ENCODE measurements around the gene BMAL2. TPM values are rescaled to one million over a fixed set of nuclear protein-coding genes. Genes with fewer than 3 reads are reported as not detected.

BMAL2 gene
- 9.3 and 26.9 TPM in 2 replicates for total RNA-seq

GRCh38 chr12:27332714-27333402, at the start of gene BMAL2:
Gene BMAL2, plus strand, starts transcription at chr12:27332836. Its CDS starts 237 bp downstream, at chr12:27333073.

Other genes starting within 250 kb of the BMAL2 start
- 9.1 and 12.2 TPM in 2 replicates for gene STK38L, start 88.5 kb upstream of the BMAL2 start, total RNA-seq
- not detected in 2 replicates for gene SMCO2, start 113.9 kb downstream of the BMAL2 start, total RNA-seq
- 59.8 and 61.3 TPM in 2 replicates for gene PPFIBP1, start 191.4 kb downstream of the BMAL2 start, total RNA-seq

Measured in mesangial cell (primary cell).